Uterus (tissue), 4 donors: Measurements from ENCODE around the gene EVI2B. TPM values are rescaled to one million over a fixed set of nuclear protein-coding genes. Genes with fewer than 3 reads are reported as not detected.
"Not testable (repeated sequence)": the region's sequence is repeated elsewhere in the genome, so short reads cannot be mapped to it uniquely, and the experiment has no call there.

Experiments used
- DNase-seq, 2 donors: peaks; one replicate each; pipeline ENCODE4 v3.0.0-alpha.2; 2019 to 2020
- H3K27ac ChIP-seq, 2 donors: fragments of 200-600 bp; sonication (generic); 1 replicate in 1 of 2; 2 replicates in 1 of 2; pipeline ENCODE4 v1.5.1; 2016 to 2018
- H3K27me3 ChIP-seq, 2 donors: fragments of 200-600 bp; sonication (generic); one replicate each; pipeline ENCODE4 v1.5.1; 2018 to 2019; ENCODE audit warnings: control low read depth in 1 of 2
- H3K36me3 ChIP-seq, 2 donors: fragments of 200-600 bp; sonication (generic); one replicate each; pipeline ENCODE4 v1.5.1; 2019; ENCODE audit warnings: control low read depth in 1 of 2
- H3K4me1 ChIP-seq, 2 donors: fragments of 200-600 bp; sonication (generic); one replicate each; pipeline ENCODE4 v1.5.1; 2018 to 2019; ENCODE audit warnings: control low read depth in 1 of 2
- H3K4me3 ChIP-seq, 2 donors: fragments of 200-600 bp; sonication (generic); 1 replicate in 1 of 2; 2 replicates in 1 of 2; pipeline ENCODE4 v1.5.1; 2018 to 2019; ENCODE audit warnings: mild to moderate bottlenecking in 1 of 2
- H3K9me3 ChIP-seq, 2 donors: fragments of 200-600 bp; sonication (generic); one replicate each; pipeline ENCODE4 v1.5.1; 2019; ENCODE audit warnings: control low read depth in 1 of 2
- POLR2A ChIP-seq, 2 donors: fragments of 450-650 bp; IDR thresholded peaks; one replicate each; pipeline ENCODE4 v1.6.1; 2016; ENCODE audit warnings: antibody characterized with exemption in 2 of 2, mild to moderate bottlenecking in 1 of 2, moderate library complexity in 1 of 2
- intact Hi-C: fragments of 100-400 bp; cut with DNase I; formaldehyde crosslinking; loops from one replicate; pipeline ENCODE4 v1.15.1; 2023; ENCODE audit warnings: low total_unique reads
- total RNA-seq, 4 donors: library from RNA; depleted of rRNA in 3 of 4; stranded (reverse); fragments of >200 nt in 3 of 4; gene quantifications; one replicate each; pipeline versions ENCODE4 v1.1.0 to v1.2.4, GENCODE V29; 2014 to 2023
- TF ChIP-seq, protein P1 (sequence below), 4 experiments: fragments of 200-600 bp in 2 of 4; fragments of 450-650 bp in 2 of 4; sonication (generic) in 2 of 4; IDR thresholded peaks; one replicate each; pipeline ENCODE4 v1.5.1; 2016 to 2019; ENCODE audit warnings: antibody characterized with exemption in 4 of 4, mild to moderate bottlenecking in 2 of 4, moderate library complexity in 1 of 4
- donor health status: DM: yes; HTN: yes; CAD: no.

EVI2B gene
- total RNA-seq, 4 donors from 2014 or later, result 0.76 to 9.1 (median 2.9) TPM

DNA sequence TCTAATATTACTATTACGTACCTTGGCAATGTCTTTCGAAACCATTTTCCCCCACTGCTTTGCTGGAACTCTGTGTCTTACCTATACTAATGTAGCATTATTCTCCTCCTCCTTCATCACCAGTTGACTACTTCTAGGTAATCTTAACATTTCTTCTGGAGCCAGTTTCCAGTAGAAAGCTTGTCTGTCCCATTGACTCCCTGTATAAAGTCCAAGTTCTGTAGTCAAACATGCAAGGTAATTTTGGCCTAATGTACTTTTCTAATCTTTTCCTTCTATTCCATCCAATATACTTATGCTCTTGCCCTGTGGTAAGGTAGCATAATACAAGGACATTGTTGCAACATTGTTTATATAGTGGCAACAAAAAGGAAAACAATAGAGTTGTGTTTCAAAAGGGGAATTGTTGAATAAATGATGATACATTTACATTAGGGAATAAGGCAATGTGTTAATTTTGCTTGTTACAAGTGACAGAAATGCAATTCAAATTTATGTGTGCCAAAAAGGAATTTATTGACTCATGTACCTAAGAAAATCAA, 44.7 kb downstream of the EVI2B start:
- Histone ChIP-seq H3K27ac (peak overlapping the region; percentile 13 to 50), H3K4me3 (no peak overlapping the region), H3K36me3 (no peaks in the 10 kb centered on the region), H3K4me1 (no peaks in the 10 kb centered on the region), H3K9me3 (no peaks in the 10 kb centered on the region), H3K27me3 (no peaks in the 10 kb centered on the region)
- no peak for DNase-seq
- TF ChIP-seq, protein P1, sequence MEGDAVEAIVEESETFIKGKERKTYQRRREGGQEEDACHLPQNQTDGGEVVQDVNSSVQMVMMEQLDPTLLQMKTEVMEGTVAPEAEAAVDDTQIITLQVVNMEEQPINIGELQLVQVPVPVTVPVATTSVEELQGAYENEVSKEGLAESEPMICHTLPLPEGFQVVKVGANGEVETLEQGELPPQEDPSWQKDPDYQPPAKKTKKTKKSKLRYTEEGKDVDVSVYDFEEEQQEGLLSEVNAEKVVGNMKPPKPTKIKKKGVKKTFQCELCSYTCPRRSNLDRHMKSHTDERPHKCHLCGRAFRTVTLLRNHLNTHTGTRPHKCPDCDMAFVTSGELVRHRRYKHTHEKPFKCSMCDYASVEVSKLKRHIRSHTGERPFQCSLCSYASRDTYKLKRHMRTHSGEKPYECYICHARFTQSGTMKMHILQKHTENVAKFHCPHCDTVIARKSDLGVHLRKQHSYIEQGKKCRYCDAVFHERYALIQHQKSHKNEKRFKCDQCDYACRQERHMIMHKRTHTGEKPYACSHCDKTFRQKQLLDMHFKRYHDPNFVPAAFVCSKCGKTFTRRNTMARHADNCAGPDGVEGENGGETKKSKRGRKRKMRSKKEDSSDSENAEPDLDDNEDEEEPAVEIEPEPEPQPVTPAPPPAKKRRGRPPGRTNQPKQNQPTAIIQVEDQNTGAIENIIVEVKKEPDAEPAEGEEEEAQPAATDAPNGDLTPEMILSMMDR (IDR thresholded peaks at IDR 0.05), result no peak
- intact Hi-C loops, result no loop called here

DNA sequence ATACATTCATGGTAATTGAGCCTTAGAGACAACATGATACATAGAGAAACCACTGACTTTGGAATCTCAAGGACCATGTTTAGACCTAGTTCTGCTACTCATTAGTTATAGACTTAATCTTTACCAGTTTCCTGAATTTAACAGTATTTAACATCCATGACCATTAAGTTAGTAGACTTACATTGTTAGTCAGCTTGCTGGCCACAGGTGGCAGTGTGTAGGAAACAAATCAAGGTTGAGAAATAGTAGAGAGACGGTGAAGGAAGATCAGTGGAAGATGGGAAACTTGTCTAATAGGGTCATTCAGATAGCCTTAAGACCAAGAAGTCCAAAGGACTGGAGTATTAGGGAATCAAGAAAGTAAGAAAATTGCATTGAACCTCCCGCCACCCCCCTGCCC, 47.8 kb downstream of the EVI2B start:
- DNase-seq, result no peak
- Histone ChIP-seq H3K9me3 (no peaks in the 10 kb centered on the region), H3K27me3 (no peaks in the 10 kb centered on the region), H3K4me3 (no peak overlapping the region), H3K36me3 (no peaks in the 10 kb centered on the region), H3K4me1 (no peaks in the 10 kb centered on the region), H3K27ac (no peak overlapping the region)
- intact Hi-C loops, result no loop called here
- TF ChIP-seq POLR2A (IDR thresholded peaks at IDR 0.05), result no peak

DNA sequence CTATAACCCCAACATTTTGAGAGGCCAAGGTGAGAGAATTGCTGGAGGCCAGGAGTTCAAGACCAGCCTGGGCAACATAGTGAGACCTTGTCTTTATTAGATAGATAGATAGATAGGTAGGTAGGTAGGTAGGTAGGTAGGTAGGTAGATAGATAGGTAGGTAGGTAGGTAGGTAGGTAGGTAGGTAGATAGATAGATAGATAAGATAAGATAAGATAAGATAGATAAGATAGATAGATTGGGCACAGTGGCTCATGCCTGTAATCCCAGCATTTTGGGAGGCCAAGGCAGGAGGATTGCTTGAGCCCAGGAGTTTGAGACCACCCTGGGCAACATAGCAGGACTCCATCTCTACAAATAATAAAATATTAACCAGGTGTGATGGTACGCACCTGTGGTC, 50.9 kb downstream of the EVI2B start:
- H3K36me3 ChIP-seq, H3K4me3 ChIP-seq, H3K4me1 ChIP-seq, H3K27ac ChIP-seq, H3K9me3 ChIP-seq, H3K27me3 ChIP-seq, DNase-seq, intact Hi-C loops: not testable (repeated sequence)

DNA sequence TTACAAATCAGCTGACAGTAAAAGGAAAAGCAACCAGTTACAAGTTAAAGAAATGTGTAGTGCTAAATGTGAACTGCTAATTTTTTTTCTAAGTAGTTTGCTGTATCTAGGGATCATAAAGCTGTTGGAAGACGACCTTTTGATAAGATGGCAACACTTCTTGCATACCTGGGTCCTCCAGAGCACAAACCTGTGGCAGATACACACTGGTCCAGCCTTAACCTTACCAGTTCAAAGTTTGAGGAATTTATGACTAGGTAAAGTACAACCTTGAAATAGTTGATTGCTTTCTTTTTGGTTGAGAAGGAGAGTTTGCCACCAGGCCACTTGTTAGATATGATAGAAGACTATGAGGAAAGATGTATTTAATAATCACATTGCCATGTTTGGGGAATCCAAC, 52.3 kb downstream of the EVI2B start:
- no peaks in the 10 kb centered on the region for H3K4me1 ChIP-seq
- no peak overlapping the region for H3K27ac ChIP-seq
- intact Hi-C loops, result no loop called here
- DNase-seq, result no peak
- no peaks in the 10 kb centered on the region for H3K27me3 ChIP-seq
- no peak overlapping the region for H3K4me3 ChIP-seq
- TF ChIP-seq, protein P1 (IDR thresholded peaks at IDR 0.05), result no peak
- no peak for TF ChIP-seq POLR2A (IDR thresholded peaks at IDR 0.05)
- no peaks in the 10 kb centered on the region for H3K36me3 ChIP-seq
- H3K9me3 ChIP-seq, result no peaks in the 10 kb centered on the region

DNA sequence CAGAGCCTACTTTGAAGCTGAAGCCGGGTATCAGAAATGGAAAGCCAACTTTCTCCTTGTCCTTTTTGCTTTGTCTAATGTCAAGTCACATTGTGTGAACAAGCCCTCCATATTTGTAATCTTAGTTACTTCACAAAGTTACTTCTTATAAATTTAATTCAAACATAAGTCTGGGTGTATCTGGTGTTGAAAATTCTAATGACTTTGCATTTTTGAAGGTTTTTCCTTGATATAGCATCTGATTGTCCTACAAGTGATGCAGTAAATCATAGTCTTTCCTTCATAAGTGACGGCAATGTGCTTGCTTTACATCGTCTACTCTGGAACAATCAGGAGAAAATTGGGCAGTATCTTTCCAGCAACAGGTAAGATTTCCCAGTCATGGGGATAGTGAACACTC, 53.7 kb downstream of the EVI2B start:
- no peak for TF ChIP-seq POLR2A (IDR thresholded peaks at IDR 0.05)
- TF ChIP-seq, protein P1 (IDR thresholded peaks at IDR 0.05), result no peak
- Histone ChIP-seq H3K9me3 (no peaks in the 10 kb centered on the region), H3K4me1 (no peaks in the 10 kb centered on the region), H3K27me3 (no peaks in the 10 kb centered on the region), H3K27ac (no peak overlapping the region), H3K36me3 (no peaks in the 10 kb centered on the region), H3K4me3 (no peak overlapping the region)
- no peak for DNase-seq
- intact Hi-C loops, result no loop called here

- Histone ChIP-seq H3K4me3 (no peak overlapping the region), H3K9me3 (no peaks in the 10 kb centered on the region), H3K4me1 (no peaks in the 10 kb centered on the region), H3K27me3 (no peaks in the 10 kb centered on the region), H3K27ac (no peak overlapping the region), H3K36me3 (no peaks in the 10 kb centered on the region)
- intact Hi-C loops, result no loop called here
- no peak for DNase-seq
- TF ChIP-seq POLR2A (IDR thresholded peaks at IDR 0.05), result no peak
- TF ChIP-seq, protein P1 (IDR thresholded peaks at IDR 0.05), result no peak
Observed at GRCh38 chr17:31256936-31257335, 56.9 kb downstream of the EVI2B start.
